ENCODE measurements around the gene SCN4B.

The SCN4B gene

GRCh38 chr11:118095493-118095892 is 57.1 kb downstream of the SCN4B start:
- no peak for DNase-seq
- no peaks in the 10 kb centered on the region for H3K9me3 Mint-ChIP-seq
- H3K27ac Mint-ChIP-seq = no peak overlapping the region
- no peaks in the 10 kb centered on the region for H3K36me3 Mint-ChIP-seq (ENCODE audit: low read depth)
- H3K4me1 Mint-ChIP-seq (ENCODE audit: low read depth) = no peaks in the 10 kb centered on the region
- H3K27me3 Mint-ChIP-seq = peaks cover 3% of the 10 kb centered on the region
- H3K4me3 Mint-ChIP-seq = no peak overlapping the region

DNA sequence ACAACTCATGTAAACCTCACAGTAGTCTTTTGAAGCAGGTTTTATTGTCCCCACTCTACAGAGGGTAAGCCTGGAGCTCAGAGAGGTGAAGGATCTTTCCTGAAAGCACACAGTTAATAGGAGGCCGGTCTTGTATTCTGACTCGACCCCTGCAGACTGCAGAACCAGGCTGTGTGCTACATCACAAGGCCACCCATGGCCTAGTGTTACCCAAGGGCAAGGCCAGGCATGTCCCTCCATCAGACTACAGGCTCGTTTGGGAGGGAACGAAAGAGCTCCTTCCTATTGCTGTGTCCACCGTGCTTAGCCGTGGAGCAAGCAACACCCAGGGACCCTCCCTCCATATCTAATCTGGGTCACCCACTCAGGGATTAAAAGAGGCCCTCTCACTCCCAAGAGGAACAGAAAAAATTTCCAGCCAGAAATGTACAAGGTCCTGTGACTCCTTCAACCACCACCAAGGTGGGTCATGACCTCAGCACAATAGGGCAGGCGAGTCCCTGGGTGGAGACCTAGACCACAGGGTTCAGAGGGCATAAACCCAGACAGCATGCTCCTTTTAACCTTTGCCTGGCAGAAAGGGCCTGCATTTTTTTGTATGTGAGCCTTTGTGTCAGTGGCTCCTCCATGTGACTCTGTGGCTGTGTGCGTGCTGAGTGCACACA is 59.6 kb downstream of the SCN4B start:
- Mint-ChIP-seq H3K27ac (no peak overlapping the region), H3K9me3 (peaks cover 9% of the 10 kb centered on the region), H3K36me3 (ENCODE audit: low read depth) (no peaks in the 10 kb centered on the region), H3K4me1 (ENCODE audit: low read depth) (no peaks in the 10 kb centered on the region), H3K27me3 (peaks cover 9% of the 10 kb centered on the region), H3K4me3 (no peak overlapping the region)
- no peak for DNase-seq

GRCh38 chr11:118091690-118092089 is 60.9 kb downstream of the SCN4B start:
- H3K9me3 Mint-ChIP-seq = peaks cover 17% of the 10 kb centered on the region
- DNase-seq = no peak

GRCh38 chr11:118090545-118091162 is 62.0 kb downstream of the SCN4B start:
- H3K9me3 Mint-ChIP-seq = peaks cover 19% of the 10 kb centered on the region
- no peak for DNase-seq
- H3K36me3 Mint-ChIP-seq (ENCODE audit: low read depth) = no peaks in the 10 kb centered on the region
- H3K4me3 Mint-ChIP-seq = no peak overlapping the region
- peaks cover 9% of the 10 kb centered on the region for H3K27me3 Mint-ChIP-seq
- H3K27ac Mint-ChIP-seq = no peak overlapping the region
- no peaks in the 10 kb centered on the region for H3K4me1 Mint-ChIP-seq (ENCODE audit: low read depth)

More at GRCh38 chr11:118091690-118092089, 60.9 kb downstream of the SCN4B start:
- H3K27ac Mint-ChIP-seq = no peak overlapping the region
- H3K36me3 Mint-ChIP-seq (ENCODE audit: low read depth) = no peaks in the 10 kb centered on the region
- H3K4me1 Mint-ChIP-seq (ENCODE audit: low read depth) = no peaks in the 10 kb centered on the region
- H3K27me3 Mint-ChIP-seq = peaks cover 9% of the 10 kb centered on the region
- no peak overlapping the region for H3K4me3 Mint-ChIP-seq

GRCh38 chr11:118088531-118088930 is 64.1 kb downstream of the SCN4B start:
- Mint-ChIP-seq H3K27ac (no peak overlapping the region), H3K27me3 (peaks cover 9% of the 10 kb centered on the region), H3K9me3 (peaks cover 19% of the 10 kb centered on the region), H3K36me3 (ENCODE audit: low read depth) (no peaks in the 10 kb centered on the region), H3K4me1 (ENCODE audit: low read depth) (no peaks in the 10 kb centered on the region), H3K4me3 (no peak overlapping the region)
- DNase-seq = no peak

- Mint-ChIP-seq H3K4me1 (ENCODE audit: low read depth) (no peaks in the 10 kb centered on the region), H3K4me3 (no peak overlapping the region), H3K36me3 (ENCODE audit: low read depth) (no peaks in the 10 kb centered on the region), H3K27ac (no peak overlapping the region), H3K9me3 (peaks cover 19% of the 10 kb centered on the region), H3K27me3 (peaks cover 9% of the 10 kb centered on the region)
- no peak for DNase-seq
These were observed 64.7 kb downstream of the SCN4B start for GRCh38 chr11:118087931-118088330.

DNA sequence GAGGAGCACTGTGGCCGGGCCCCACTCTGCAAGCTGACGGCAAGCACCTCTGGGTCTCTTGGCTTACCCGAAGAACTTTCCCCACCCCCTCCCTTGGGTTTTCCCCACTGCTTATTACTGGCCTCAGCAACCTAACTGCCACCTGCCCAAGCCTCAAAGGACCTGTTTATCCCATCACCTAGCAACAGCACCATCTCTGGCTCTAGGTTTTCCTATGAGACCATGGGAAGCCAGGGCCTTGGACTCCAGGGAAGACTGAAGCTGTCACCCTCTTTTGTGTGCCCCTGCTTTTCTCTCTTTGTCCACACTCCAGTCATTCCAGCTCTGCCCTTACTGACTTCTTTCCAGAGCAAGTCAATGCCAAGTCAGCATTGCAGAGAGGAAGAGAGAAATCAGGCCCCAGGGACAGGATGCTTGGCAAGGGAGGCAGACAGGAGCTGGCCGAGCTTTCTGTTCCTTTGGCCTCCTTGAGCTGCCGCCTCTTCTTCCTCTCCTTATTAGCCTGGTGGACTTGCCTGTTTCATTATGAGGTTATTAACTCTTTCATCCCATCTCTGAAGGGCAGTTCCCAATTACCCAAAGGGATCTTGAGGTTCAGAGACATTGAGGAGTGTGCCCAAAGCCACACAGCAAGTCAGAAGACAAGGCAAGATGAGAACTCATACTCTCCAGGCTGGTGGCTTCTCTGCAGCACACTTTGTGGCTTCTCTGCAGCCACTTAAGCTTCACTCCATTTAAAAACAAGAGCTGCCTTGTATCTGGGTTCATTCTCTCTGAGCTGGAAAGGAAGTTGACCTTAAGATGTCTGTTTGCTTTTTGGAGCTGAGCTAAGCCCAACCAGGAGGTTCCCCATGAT is 65.5 kb downstream of the SCN4B start, which contains the start of gene SMIM35:
Gene SMIM35 (minus strand): TSS at position 51 of the 856 bp plus-strand sequence. CDS start 206 bp downstream, outside the sequence.
- Mint-ChIP-seq H3K4me3 (no peak within 1 kb of the TSS), H3K36me3 (ENCODE audit: low read depth) (no peaks in the 10 kb centered on the region), H3K4me1 (ENCODE audit: low read depth) (no peaks in the 10 kb centered on the region), H3K27ac (no peak within 1 kb of the TSS), H3K9me3 (peaks cover 19% of the 10 kb centered on the region), H3K27me3 (peaks cover 7% of the 10 kb centered on the region)
- DNase-seq = no peak

DNA sequence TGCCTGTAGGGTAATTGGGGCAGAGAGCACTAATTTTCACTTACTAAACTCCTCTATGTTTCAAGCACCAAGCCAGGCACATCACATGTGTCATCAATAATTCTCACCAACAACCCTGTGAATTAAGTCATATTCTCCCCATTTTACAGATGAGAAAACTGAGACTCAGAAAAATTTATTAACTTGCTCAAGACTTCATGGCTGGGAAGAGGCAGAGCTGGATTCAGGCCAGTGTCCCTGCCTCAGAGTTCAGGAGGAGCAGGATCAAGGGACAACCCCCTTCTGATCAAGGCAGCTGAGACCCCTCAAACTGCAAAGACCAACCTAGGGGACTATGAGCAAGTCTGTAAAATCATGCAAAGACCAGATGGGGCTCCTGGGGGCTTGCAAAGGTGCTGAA is 68.0 kb downstream of the SCN4B start:
- H3K4me1 Mint-ChIP-seq (ENCODE audit: low read depth) = no peaks in the 10 kb centered on the region
- peaks cover 19% of the 10 kb centered on the region for H3K9me3 Mint-ChIP-seq
- no peaks in the 10 kb centered on the region for H3K36me3 Mint-ChIP-seq (ENCODE audit: low read depth)
- H3K27ac Mint-ChIP-seq = no peak overlapping the region
- H3K4me3 Mint-ChIP-seq = no peak overlapping the region
- H3K27me3 Mint-ChIP-seq = peaks cover 5% of the 10 kb centered on the region
- no peak for DNase-seq

DNA sequence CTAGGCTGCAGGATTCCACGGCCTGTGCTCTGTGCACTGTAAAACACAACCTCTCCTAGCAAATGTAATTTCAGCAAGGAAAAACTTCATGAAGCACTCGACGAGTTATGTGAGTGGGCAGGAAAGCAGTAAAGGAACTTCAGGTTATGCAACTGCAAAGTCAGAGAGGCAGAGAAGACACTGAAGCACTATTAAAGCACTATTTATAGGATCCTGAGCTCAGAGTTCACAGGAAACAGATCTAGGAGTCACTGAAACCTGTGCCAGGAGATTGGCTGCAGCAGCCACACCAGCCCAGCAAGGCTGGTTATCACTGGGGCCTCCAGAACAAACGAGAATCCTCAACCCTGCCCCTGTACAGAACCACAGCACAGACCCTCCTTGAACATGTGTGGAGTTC is 68.4 kb downstream of the SCN4B start:
- H3K27ac Mint-ChIP-seq = no peak overlapping the region
- no peak for DNase-seq

More for the DNA sequence above, 68.4 kb downstream of the SCN4B start:
- no peaks in the 10 kb centered on the region for H3K36me3 Mint-ChIP-seq (ENCODE audit: low read depth)
- H3K4me1 Mint-ChIP-seq (ENCODE audit: low read depth) = no peaks in the 10 kb centered on the region
- H3K9me3 Mint-ChIP-seq = peaks cover 19% of the 10 kb centered on the region
- H3K4me3 Mint-ChIP-seq = no peak overlapping the region
- H3K27me3 Mint-ChIP-seq = peaks cover 5% of the 10 kb centered on the region
